NCI-H1694 (cell line): ENCODE results near the gene WDR7.
"Not testable (repeated sequence)": the region's sequence is repeated elsewhere in the genome, so short reads cannot be mapped to it uniquely, and the experiment has no call there.

Source experiments
- DNase-seq: peaks from one replicate; lab custom pipeline; 2025; lab: John Stamatoyannopoulos, UW

WDR7 gene

GRCh38 chr18:56654280-56654679, 3.1 kb downstream of the WDR7 start:
- not testable (repeated sequence) for DNase-seq

- DNase-seq = no peak
Measured at GRCh38 chr18:56658261-56658660, 7.1 kb downstream of the WDR7 start.

GRCh38 chr18:56659111-56659510, 8.0 kb downstream of the WDR7 start:
- DNase-seq = no peak

- no peak for DNase-seq
Measured at GRCh38 chr18:56660655-56661054, 9.5 kb downstream of the WDR7 start.

- no peak for DNase-seq
Measured at GRCh38 chr18:56661360-56662062, 10.4 kb downstream of the WDR7 start.

GRCh38 chr18:56662063-56662408, 10.9 kb downstream of the WDR7 start:
- DNase-seq = no peak

- no peak for DNase-seq
Measured at GRCh38 chr18:56662502-56662901, 11.3 kb downstream of the WDR7 start.

GRCh38 chr18:56662902-56663301, 11.7 kb downstream of the WDR7 start:
- DNase-seq = no peak

- no peak for DNase-seq
Measured at GRCh38 chr18:56672391-56672790, 21.2 kb downstream of the WDR7 start.

- DNase-seq = no peak
Measured at GRCh38 chr18:56672981-56673380, 21.8 kb downstream of the WDR7 start.

- no peak for DNase-seq
Measured at GRCh38 chr18:56676639-56677038, 25.5 kb downstream of the WDR7 start.

GRCh38 chr18:56678836-56679565, 27.8 kb downstream of the WDR7 start:
- DNase-seq = no peak

GRCh38 chr18:56684277-56684676, 33.1 kb downstream of the WDR7 start:
- no peak for DNase-seq

GRCh38 chr18:56691530-56691929, 40.4 kb downstream of the WDR7 start:
- no peak for DNase-seq

- DNase-seq = no peak
Measured at GRCh38 chr18:56696966-56697365, 45.8 kb downstream of the WDR7 start.

GRCh38 chr18:56702946-56703345, 51.8 kb downstream of the WDR7 start:
- DNase-seq = peak; percentile 39

- peak; percentile 2 for DNase-seq
Measured at GRCh38 chr18:56709463-56709862, 58.3 kb downstream of the WDR7 start.

GRCh38 chr18:56711708-56712445, 60.7 kb downstream of the WDR7 start:
- DNase-seq = no peak

GRCh38 chr18:56712761-56713160, 61.6 kb downstream of the WDR7 start:
- no peak for DNase-seq

- DNase-seq = no peak
Measured at GRCh38 chr18:56715121-56715520, 64.0 kb downstream of the WDR7 start.

- no peak for DNase-seq
Measured at GRCh38 chr18:56716692-56717146, 65.6 kb downstream of the WDR7 start.

GRCh38 chr18:56721031-56721430, 69.9 kb downstream of the WDR7 start:
- DNase-seq = no peak

- DNase-seq = no peak
Measured at GRCh38 chr18:56721491-56721890, 70.3 kb downstream of the WDR7 start.
